DND-41 (cell line): ENCODE results near the gene STPG4.

Experiments
- CTCF ChIP-seq: IDR thresholded peaks from 2 replicates; pipeline ENCODE4 v1.5.1; 2012; ENCODE audit warnings: borderline replicate concordance, low read length, moderate library complexity, mild to moderate bottlenecking; ENCODE audit not compliant: poor library complexity, severe bottlenecking; ENCODE audit errors: extremely low read depth
- EZH2 ChIP-seq: IDR thresholded peaks from 3 replicates; pipeline ENCODE4 v1.6.1; 2012; ENCODE audit warnings: borderline replicate concordance, low read depth, mild to moderate bottlenecking, moderate library complexity, low read length, inconsistent platforms; ENCODE audit not compliant: severe bottlenecking

DNA sequence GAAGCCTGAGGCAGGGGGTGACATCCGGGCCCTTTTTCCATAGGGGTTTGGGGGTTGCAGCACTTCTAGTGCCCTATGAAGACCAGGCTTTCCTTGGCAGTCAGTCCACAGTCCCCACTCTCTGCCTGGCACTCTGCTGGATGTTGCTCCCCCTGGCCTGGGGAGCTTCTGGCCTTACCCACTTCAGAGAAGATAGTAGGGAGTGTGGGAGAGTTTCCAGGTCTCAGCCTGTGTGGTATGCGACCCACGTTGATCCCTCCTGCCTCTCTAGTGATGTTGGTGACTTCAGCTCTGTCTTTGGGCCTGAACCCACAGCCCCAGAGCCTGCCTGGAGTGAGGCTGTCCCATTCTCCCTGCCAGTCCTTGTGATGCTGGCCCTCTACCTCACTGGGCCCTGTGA is 105.6 kb downstream of the STPG4 start:
- TF ChIP-seq EZH2 (no peak), CTCF (no peak)
